Measurements from ENCODE around the gene DLG2. TPM values are rescaled to one million over a fixed set of nuclear protein-coding genes. Genes with fewer than 3 reads are reported as not detected.

DLG2 gene
- total and polyA plus RNA-seq, 2 of the 8 experiments (the other 6 are each of a cell fraction or from before 2014, with no cell fraction given) = 1.7 to 14.3 TPM

GRCh38 chr11:84022695-84023094, 1604.4 kb downstream of the DLG2 start:
- no peak overlapping the region for H3K23ac ChIP-seq (ENCODE audit: insufficient read length)
- H2BK20ac ChIP-seq (ENCODE audit: low read length) = no peak overlapping the region
- no peak overlapping the region for H2BK15ac ChIP-seq (ENCODE audit: low read length)
- H3K36me3 ChIP-seq (ENCODE audit: control insufficient read depth in 2 of 4, insufficient read depth in 4 of 4, low read length in 3 of 4) = no peaks in the 10 kb centered on the region
- H4K8ac ChIP-seq (ENCODE audit: extremely low read depth, insufficient read depth, low read length) = no peak overlapping the region
- H3K79me2 ChIP-seq (ENCODE audit: control insufficient read depth in 1 of 2, insufficient read depth in 2 of 2, low read length in 2 of 2) = no peaks in the 10 kb centered on the region
- no peaks in the 10 kb centered on the region for H4K20me1 ChIP-seq (replicated peaks in 1 of 2; ENCODE audit: control insufficient read depth in 1 of 2, insufficient read depth in 2 of 2, low read length in 2 of 2)
- H3K27me3 ChIP-seq (replicated peaks in 1 of 4; ENCODE audit: control insufficient read depth in 3 of 4, extremely low read depth in 1 of 4, insufficient read depth in 3 of 4, low read length in 3 of 4) = no peaks in the 10 kb centered on the region
- H3K4ac ChIP-seq (replicated peaks; ENCODE audit: insufficient read length, low read depth, low read length) = no peak overlapping the region
- H2BK12ac ChIP-seq (ENCODE audit: low read depth, low read length) = no peak overlapping the region
- peak overlapping the region in 1 of 2 experiments; percentile 29; a peak in 2 of 4 replicates for H3K4me2 ChIP-seq (ENCODE audit: insufficient read depth in 1 of 2, low read depth in 2 of 2, low read length in 2 of 2)
- no peak overlapping the region for H3K27ac ChIP-seq (ENCODE audit: low read depth, low read length)
- no peak overlapping the region for H2BK120ac ChIP-seq (replicated peaks; ENCODE audit: low read depth, low read length)
- ChIA-PET POLR2A (ENCODE audit: partially characterized antibody) (no interaction called here), CTCF (ENCODE audit: partially characterized antibody) (interaction anchor here (0.9 kb wide), 1 partner anchor 123 kb away, joined by 3 read pairs; no protein-coding TSS in a partner anchor)
- peaks cover 0 to 3% (median 1%) of the 10 kb centered on the region in 4 experiments; a peak in 2 of 7 replicates for H3K4me1 ChIP-seq (replicated peaks in 1 of 4; ENCODE audit: control insufficient read depth in 3 of 4, insufficient read depth in 4 of 4, low read length in 3 of 4)
- H2AFZ ChIP-seq (ENCODE audit: low read length) = no peak overlapping the region
- H3K23me2 ChIP-seq (ENCODE audit: low read depth, low read length) = no peaks in the 10 kb centered on the region
- H3K56ac ChIP-seq (replicated peaks; ENCODE audit: insufficient read length, low read depth, low read length) = no peak overlapping the region
- H3K18ac ChIP-seq (ENCODE audit: extremely low read depth, low read length) = no peak overlapping the region
- 0 out of 8 replicates have a peak overlapping the region, but pooled peaks of 1 of the 4 experiments have one; percentile 20 for H3K4me3 ChIP-seq (ENCODE audit: extremely low read depth in 1 of 4, insufficient read depth in 2 of 4, low read depth in 3 of 4, low read length in 4 of 4)
- no peak overlapping the region for H2AK5ac ChIP-seq (ENCODE audit: low read depth, low read length)
- H3K14ac ChIP-seq (ENCODE audit: insufficient read length) = no peak overlapping the region
- H4K5ac ChIP-seq (ENCODE audit: insufficient read length, low read depth, low read length) = no peak overlapping the region
- H2BK5ac ChIP-seq (ENCODE audit: low read depth, low read length) = no peak overlapping the region
- H3K9ac ChIP-seq (replicated peaks in 1 of 4; ENCODE audit: extremely low read depth in 1 of 4, low read depth in 3 of 4, low read length in 3 of 4) = peak overlapping the region in 1 of 4 experiments; percentile 34; a peak in 1 of 7 replicates
- no peaks in the 10 kb centered on the region for H3K79me1 ChIP-seq (ENCODE audit: low read depth, low read length)
- no peaks in the 10 kb centered on the region for H3K9me3 ChIP-seq (ENCODE audit: insufficient read depth in 2 of 2, low read depth in 1 of 2, low read length in 1 of 2)
- no peak for FAIRE-seq
- no peak overlapping the region for H4K91ac ChIP-seq (replicated peaks; ENCODE audit: insufficient read length, low read length)
- no peak for DNase-seq (ENCODE audit: low read depth in 1 of 2, low spot score in 2 of 2)
- no peak for TF ChIP-seq MAFK (IDR thresholded peaks at IDR 0.05; ENCODE audit: low read depth, low read length)
- TF ChIP-seq JUN (IDR thresholded peaks at IDR 0.05; ENCODE audit: low read depth, low read length) = no peak
- no peak for TF ChIP-seq USF2 (IDR thresholded peaks at IDR 0.05; ENCODE audit: low read length)
- no peak for TF ChIP-seq EZH2 (IDR thresholded peaks at IDR 0.05; ENCODE audit: low read depth, low read length, severe bottlenecking)
- no peak for TF ChIP-seq ZNF274 (IDR thresholded peaks at IDR 0.05; ENCODE audit: borderline replicate concordance, extremely low read depth, low read length)
- TF ChIP-seq SP4 (IDR thresholded peaks at IDR 0.05; ENCODE audit: low read length) = no peak
- TF ChIP-seq EP300 (IDR thresholded peaks at IDR 0.05; ENCODE audit: borderline replicate concordance in 1 of 2, low read depth in 2 of 2, low read length in 2 of 2) = no peak
- no peak for TF ChIP-seq TCF12 (IDR thresholded peaks at IDR 0.05; ENCODE audit: low read depth, low read length)
- TF ChIP-seq HDAC6 (IDR thresholded peaks at IDR 0.05; ENCODE audit: low read depth, low read length) = no peak
- no peak for TF ChIP-seq MAX (IDR thresholded peaks at IDR 0.05)
- TF ChIP-seq RNF2 (IDR thresholded peaks at IDR 0.05; ENCODE audit: borderline replicate concordance, low read depth, low read length, missing control alignments, poor library complexity, severe bottlenecking) = no peak
- no peak for TF ChIP-seq CHD1 (IDR thresholded peaks at IDR 0.05; ENCODE audit: low read depth, low read length)
- no peak for TF ChIP-seq PHF8 (conservative IDR thresholded peaks at IDR 0.05; ENCODE audit: low read depth, low read length)
